Endothelial cell of umbilical vein (primary cell): ENCODE results near the gene NDUFA8. TPM values are rescaled to one million over a fixed set of nuclear protein-coding genes. Genes with fewer than 3 reads are reported as not detected.

ENCODE experiments used
- BruUV-seq: library from RNA; stranded (reverse); fragments of 400-500 nt; replicated peaks from 2 replicates; lab custom pipeline; 2021; lab: Mats Ljungman, UMichigan
- CTCF ChIA-PET: fragments of 300-600, 350-600 bp; sonication (Branson Sonifier 250); formaldehyde crosslinking; loops from one replicate; lab custom pipeline; 2021; ENCODE audit warnings: antibody characterized with exemption, inconsistent platforms; lab: Charles Lee
- POLR2A ChIA-PET: fragments of 300-600, 350-600 bp; sonication (Branson Sonifier 250); formaldehyde crosslinking; loops from one replicate; lab custom pipeline; 2021; ENCODE audit warnings: antibody characterized with exemption, inconsistent platforms; lab: Charles Lee
- DNase-seq: peaks from one replicate; pipeline ENCODE4 v3.0.0-alpha.2; 2011; ENCODE audit warnings: low read depth, low spot score
- FAIRE-seq: peaks from 2 replicates; lab custom pipeline; 2011; peaks lifted over from hg19 to GRCh38; lab: Jason Lieb, UNC
- H2AFZ ChIP-seq: 2 replicates; pipeline ENCODE4 v1.6.0; 2012; ENCODE audit warnings: low read depth, low read length, control low read depth, inconsistent platforms
- H3K27ac ChIP-seq: 2 replicates; pipeline ENCODE4 v1.5.1; 2011; ENCODE audit warnings: low read depth, mild to moderate bottlenecking, control low read depth, low read length, moderate library complexity; ENCODE audit not compliant: insufficient read depth
- H3K27me3 ChIP-seq, 2 experiments: 2 replicates each; pipeline versions ENCODE4 v1.6.0 to v1.6.1; 2011; ENCODE audit warnings: low read length in 2 of 2, mixed read lengths in 1 of 2; ENCODE audit not compliant: control insufficient read depth in 2 of 2, insufficient read depth in 2 of 2
- H3K36me3 ChIP-seq, 2 experiments: 2 replicates in 1 of 2; 3 replicates in 1 of 2; pipeline ENCODE4 v1.5.1; 2011; ENCODE audit warnings: low read length in 2 of 2, mild to moderate bottlenecking in 1 of 2, moderate library complexity in 1 of 2; ENCODE audit not compliant: control insufficient read depth in 2 of 2, insufficient read depth in 2 of 2; ENCODE audit errors: extremely low read depth in 1 of 2
- H3K4me1 ChIP-seq: 3 replicates; pipeline ENCODE4 v1.5.1; 2011; ENCODE audit warnings: mild to moderate bottlenecking, low read length; ENCODE audit not compliant: control insufficient read depth, insufficient read depth; ENCODE audit errors: extremely low read depth
- H3K4me2 ChIP-seq: 2 replicates; pipeline ENCODE4 v1.6.1; 2011; ENCODE audit warnings: low read length, control low read depth, mixed read lengths; ENCODE audit not compliant: insufficient read depth
- H3K4me3 ChIP-seq, 3 experiments: fragments of 200-600 bp in 1 of 3; sonication (generic), shearing (Covaris generic) in 1 of 3; replicated peaks in 1 of 3; 2 replicates each; pipeline ENCODE4 v1.5.1; 2011 to 2016; ENCODE audit warnings: control low read depth in 3 of 3, low read length in 3 of 3, mild to moderate bottlenecking in 2 of 3, inconsistent platforms in 1 of 3, low read depth in 1 of 3, moderate library complexity in 1 of 3; ENCODE audit not compliant: insufficient read depth in 1 of 3
- H3K79me2 ChIP-seq: 2 replicates; pipeline ENCODE4 v1.6.0; 2012; ENCODE audit warnings: low read length, inconsistent platforms; ENCODE audit not compliant: control insufficient read depth, insufficient read depth
- H3K9ac ChIP-seq: replicated peaks from 2 replicates; pipeline ENCODE3; 2011; ENCODE audit warnings: low read length, control low read depth; ENCODE audit not compliant: insufficient read depth; ENCODE audit errors: extremely low read depth
- H3K9me1 ChIP-seq: replicated peaks from 3 replicates; pipeline ENCODE4 v1.6.0; 2011; ENCODE audit warnings: mild to moderate bottlenecking, low read length; ENCODE audit not compliant: control insufficient read depth, insufficient read depth; ENCODE audit errors: extremely low read depth
- H3K9me3 ChIP-seq: replicated peaks from 2 replicates; pipeline ENCODE4 v1.5.1; 2012; ENCODE audit warnings: low read length, inconsistent platforms; ENCODE audit not compliant: control insufficient read depth, insufficient read depth
- H4K20me1 ChIP-seq: replicated peaks from 2 replicates; pipeline ENCODE3; 2011; ENCODE audit warnings: mild to moderate bottlenecking, low read length; ENCODE audit not compliant: control insufficient read depth, insufficient read depth; ENCODE audit errors: extremely low read depth
- CTCF ChIP-seq, 2 donors: IDR thresholded peaks; 1 replicate in 1 of 2; 2 replicates in 1 of 2; pipeline ENCODE4 v1.5.1; 2011; ENCODE audit warnings: low read length in 2 of 2, mild to moderate bottlenecking in 2 of 2, moderate library complexity in 2 of 2, control low read depth in 1 of 2, inconsistent platforms in 1 of 2, low read depth in 1 of 2; ENCODE audit not compliant: insufficient read depth in 1 of 2; ENCODE audit errors: extremely low read depth in 1 of 2
- FOS ChIP-seq: IDR thresholded peaks from 2 replicates; pipeline ENCODE4 v1.6.1; 2011; ENCODE audit warnings: mild to moderate bottlenecking, low read length, moderate library complexity, borderline replicate concordance; ENCODE audit not compliant: insufficient read depth
- GATA2 ChIP-seq: IDR thresholded peaks from 2 replicates; pipeline ENCODE4 v1.7.0; 2011; ENCODE audit warnings: low read depth, mild to moderate bottlenecking, moderate library complexity, mixed read lengths, low read length; ENCODE audit not compliant: insufficient read length, insufficient read depth
- JUN ChIP-seq: IDR thresholded peaks from 2 replicates; pipeline ENCODE4 v1.6.1; 2011; ENCODE audit warnings: borderline replicate concordance, low read depth; ENCODE audit not compliant: insufficient read length, insufficient read depth
- MAX ChIP-seq: IDR thresholded peaks from 2 replicates; pipeline ENCODE4 v1.6.1; 2011; ENCODE audit not compliant: insufficient read depth, insufficient read length
- MYC ChIP-seq: IDR thresholded peaks from one replicate; pipeline ENCODE4 v1.6.1; 2011; ENCODE audit warnings: mild to moderate bottlenecking, low read depth, low read length
- dilution Hi-C: fragments of 300-500 bp; cut with MboI; formaldehyde crosslinking; loops from one replicate; pipeline ENCODE4 v1.15.0; 2019; ENCODE audit warnings: low sequenced_read_pairs; ENCODE audit not compliant: extremely low pct_ligation_motif_present
- intact Hi-C: fragments of 100-400 bp; cut with micrococcal nuclease; formaldehyde crosslinking; loops from one replicate; pipeline ENCODE4 v1.10.0; 2022
- polyA plus RNA-seq, 4 experiments: library from polyadenylated mRNA; depleted of rRNA in 3 of 4; stranded (reverse) in 3 of 4; unstranded in 1 of 4; fragments of >200 nt; gene quantifications; 2 replicates each; pipeline versions ENCODE4 v1.2.1 to v1.2.3, GENCODE V29; 2011 to 2012; ENCODE audit warnings: missing spikeins in 1 of 4
- total RNA-seq: library from RNA; stranded (reverse); gene quantifications from 2 replicates; pipeline ENCODE4 v1.2.3, GENCODE V29; 2021

NDUFA8 gene
- total and polyA plus RNA-seq, 2 donors (not counting 3 experiments of a cell fraction or from before 2014, with no cell fraction given), result 68.2 to 100 TPM

- FAIRE-seq, result no peak
- dilution Hi-C loops (loop anchor here (25.0 kb wide), 1 partner anchor 241 kb away; the partner anchor contains the start of gene PTGS1), intact Hi-C loops (no loop called here)
These were observed 38.2 kb downstream of the NDUFA8 start for GRCh38 chr9:122121391-122121790.

More at GRCh38 chr9:122121391-122121790, 38.2 kb downstream of the NDUFA8 start:
- no peak overlapping the region for H2AFZ ChIP-seq
- no peak for DNase-seq
- H3K9ac ChIP-seq, result no peak overlapping the region
- H3K4me3 ChIP-seq, result no peak overlapping the region
- TF ChIP-seq CTCF (IDR thresholded peaks at IDR 0.05; ENCODE audit: extremely low read depth in 1 of 2, insufficient read depth in 1 of 2, low read depth in 1 of 2, low read length in 2 of 2) (no peak), MYC (no peak), GATA2 (no peak), MAX (no peak), FOS (no peak), JUN (no peak)
- no peak overlapping the region for H3K4me2 ChIP-seq
- CTCF ChIA-PET, result interaction anchor here (0.8 to 14.3 kb wide), 12 partner anchors 14 to 577 kb away, joined by 3 to 576 read pairs (median 6); no protein-coding TSS in a partner anchor
- no peak overlapping the region for H3K27ac ChIP-seq
- H3K4me1 ChIP-seq, result peaks cover 7% of the 10 kb centered on the region
- BruUV-seq, result no TSS peak
- POLR2A ChIA-PET, result no interaction called here
- H3K79me2 ChIP-seq, result no peaks in the 10 kb centered on the region
- no peaks in the 10 kb centered on the region for H3K9me3 ChIP-seq
- no peaks in the 10 kb centered on the region for H4K20me1 ChIP-seq
- no peaks in the 10 kb centered on the region for H3K27me3 ChIP-seq
- no peaks in the 10 kb centered on the region for H3K9me1 ChIP-seq
- no peaks in the 10 kb centered on the region for H3K36me3 ChIP-seq
